ENCODE measurements around the gene ZSWIM4. TPM values are rescaled to one million over a fixed set of nuclear protein-coding genes. Genes with fewer than 3 reads are reported as not detected.

Gene ZSWIM4
- total and polyA plus RNA-seq, 10 of the 15 experiments (the other 5 are each of a cell fraction or from before 2014, with no cell fraction given), result 0.73 to 11.1 (median 1.8) TPM; not detected in 2

DNA sequence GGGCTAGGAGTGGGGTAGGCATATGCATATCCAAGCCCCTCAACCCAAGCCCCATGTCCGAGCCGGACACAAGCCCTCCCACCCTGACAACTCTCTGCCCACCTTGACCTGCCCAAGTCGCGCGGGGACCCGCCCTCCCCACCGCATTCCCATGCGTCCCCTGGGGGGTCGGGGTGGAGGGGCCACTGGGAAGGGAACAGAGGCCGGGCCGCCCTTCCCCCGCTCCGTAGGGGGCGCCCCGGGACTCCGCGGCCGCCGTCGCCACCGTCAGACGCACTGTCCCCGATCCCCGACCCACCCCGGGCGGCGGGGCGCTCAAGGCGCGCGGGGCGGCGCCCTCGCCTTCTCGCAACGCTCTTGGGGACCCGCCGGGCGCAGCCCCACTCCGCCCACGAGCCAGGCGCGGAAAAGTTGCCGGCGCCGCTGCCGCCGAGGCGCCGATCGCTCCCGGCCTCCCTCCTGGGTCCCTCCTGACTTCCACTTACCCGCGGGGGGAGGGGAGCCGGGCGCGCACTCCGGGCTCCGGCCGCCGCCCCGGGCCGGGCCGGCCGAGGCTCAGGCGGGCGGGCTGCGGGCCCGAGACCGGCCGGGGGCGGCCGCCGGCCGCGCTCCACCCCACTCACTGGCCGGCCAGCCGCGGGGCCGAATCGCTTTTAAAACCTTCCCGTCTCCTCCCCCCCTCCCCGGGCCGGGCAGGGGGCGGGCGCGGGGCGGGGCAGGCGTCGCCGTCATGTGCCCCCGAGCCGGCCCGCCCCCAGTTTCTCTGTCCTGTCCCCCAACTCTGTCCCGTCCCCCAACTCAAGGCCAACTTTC is 47.3 kb downstream of the ZSWIM4 start (continued):
- TF ChIP-seq, protein P1, sequence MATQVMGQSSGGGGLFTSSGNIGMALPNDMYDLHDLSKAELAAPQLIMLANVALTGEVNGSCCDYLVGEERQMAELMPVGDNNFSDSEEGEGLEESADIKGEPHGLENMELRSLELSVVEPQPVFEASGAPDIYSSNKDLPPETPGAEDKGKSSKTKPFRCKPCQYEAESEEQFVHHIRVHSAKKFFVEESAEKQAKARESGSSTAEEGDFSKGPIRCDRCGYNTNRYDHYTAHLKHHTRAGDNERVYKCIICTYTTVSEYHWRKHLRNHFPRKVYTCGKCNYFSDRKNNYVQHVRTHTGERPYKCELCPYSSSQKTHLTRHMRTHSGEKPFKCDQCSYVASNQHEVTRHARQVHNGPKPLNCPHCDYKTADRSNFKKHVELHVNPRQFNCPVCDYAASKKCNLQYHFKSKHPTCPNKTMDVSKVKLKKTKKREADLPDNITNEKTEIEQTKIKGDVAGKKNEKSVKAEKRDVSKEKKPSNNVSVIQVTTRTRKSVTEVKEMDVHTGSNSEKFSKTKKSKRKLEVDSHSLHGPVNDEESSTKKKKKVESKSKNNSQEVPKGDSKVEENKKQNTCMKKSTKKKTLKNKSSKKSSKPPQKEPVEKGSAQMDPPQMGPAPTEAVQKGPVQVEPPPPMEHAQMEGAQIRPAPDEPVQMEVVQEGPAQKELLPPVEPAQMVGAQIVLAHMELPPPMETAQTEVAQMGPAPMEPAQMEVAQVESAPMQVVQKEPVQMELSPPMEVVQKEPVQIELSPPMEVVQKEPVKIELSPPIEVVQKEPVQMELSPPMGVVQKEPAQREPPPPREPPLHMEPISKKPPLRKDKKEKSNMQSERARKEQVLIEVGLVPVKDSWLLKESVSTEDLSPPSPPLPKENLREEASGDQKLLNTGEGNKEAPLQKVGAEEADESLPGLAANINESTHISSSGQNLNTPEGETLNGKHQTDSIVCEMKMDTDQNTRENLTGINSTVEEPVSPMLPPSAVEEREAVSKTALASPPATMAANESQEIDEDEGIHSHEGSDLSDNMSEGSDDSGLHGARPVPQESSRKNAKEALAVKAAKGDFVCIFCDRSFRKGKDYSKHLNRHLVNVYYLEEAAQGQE (IDR thresholded peaks at IDR 0.05; ENCODE audit: low read depth, low read length), result no peak
- TF ChIP-seq, protein P2, sequence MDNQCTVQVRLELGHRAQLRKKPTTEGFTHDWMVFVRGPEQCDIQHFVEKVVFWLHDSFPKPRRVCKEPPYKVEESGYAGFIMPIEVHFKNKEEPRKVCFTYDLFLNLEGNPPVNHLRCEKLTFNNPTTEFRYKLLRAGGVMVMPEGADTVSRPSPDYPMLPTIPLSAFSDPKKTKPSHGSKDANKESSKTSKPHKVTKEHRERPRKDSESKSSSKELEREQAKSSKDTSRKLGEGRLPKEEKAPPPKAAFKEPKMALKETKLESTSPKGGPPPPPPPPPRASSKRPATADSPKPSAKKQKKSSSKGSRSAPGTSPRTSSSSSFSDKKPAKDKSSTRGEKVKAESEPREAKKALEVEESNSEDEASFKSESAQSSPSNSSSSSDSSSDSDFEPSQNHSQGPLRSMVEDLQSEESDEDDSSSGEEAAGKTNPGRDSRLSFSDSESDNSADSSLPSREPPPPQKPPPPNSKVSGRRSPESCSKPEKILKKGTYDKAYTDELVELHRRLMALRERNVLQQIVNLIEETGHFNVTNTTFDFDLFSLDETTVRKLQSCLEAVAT (IDR thresholded peaks at IDR 0.05), result no peak
- TF ChIP-seq CBFB (IDR thresholded peaks at IDR 0.05; ENCODE audit: low read depth) (no peak), HDAC2 (IDR thresholded peaks at IDR 0.05) (no peak), MTA2 (IDR thresholded peaks at IDR 0.05; ENCODE audit: low read depth) (no peak), BACH1 (IDR thresholded peaks at IDR 0.05; ENCODE audit: borderline replicate concordance) (peak; percentile 92; the same call in 1 of the 2 replicates), ETV6 (conservative IDR thresholded peaks at IDR 0.05 in 1 of 2, IDR thresholded peaks at IDR 0.05 in 1 of 2; ENCODE audit: borderline replicate concordance in 1 of 2, low read depth in 1 of 2) (no peak), POLR2AphosphoS2 (IDR thresholded peaks at IDR 0.05; ENCODE audit: low read depth, low read length) (0 out of 2 replicates have a peak, but pooled peaks have one; percentile 74), TARDBP (IDR thresholded peaks at IDR 0.05; ENCODE audit: borderline replicate concordance) (no peak), RAD21 (IDR thresholded peaks at IDR 0.05; ENCODE audit: insufficient read depth, low read depth, low read length) (no peak), RCOR1 (conservative IDR thresholded peaks at IDR 0.05; ENCODE audit: low read depth, low read length) (no peak), YY1 (IDR thresholded peaks at IDR 0.05; ENCODE audit: low read depth, low read length) (peak; percentile 71; the same call in 1 of the 2 replicates), CHD4 (IDR thresholded peaks at IDR 0.05) (no peak)
- TF ChIP-seq, protein P3, sequence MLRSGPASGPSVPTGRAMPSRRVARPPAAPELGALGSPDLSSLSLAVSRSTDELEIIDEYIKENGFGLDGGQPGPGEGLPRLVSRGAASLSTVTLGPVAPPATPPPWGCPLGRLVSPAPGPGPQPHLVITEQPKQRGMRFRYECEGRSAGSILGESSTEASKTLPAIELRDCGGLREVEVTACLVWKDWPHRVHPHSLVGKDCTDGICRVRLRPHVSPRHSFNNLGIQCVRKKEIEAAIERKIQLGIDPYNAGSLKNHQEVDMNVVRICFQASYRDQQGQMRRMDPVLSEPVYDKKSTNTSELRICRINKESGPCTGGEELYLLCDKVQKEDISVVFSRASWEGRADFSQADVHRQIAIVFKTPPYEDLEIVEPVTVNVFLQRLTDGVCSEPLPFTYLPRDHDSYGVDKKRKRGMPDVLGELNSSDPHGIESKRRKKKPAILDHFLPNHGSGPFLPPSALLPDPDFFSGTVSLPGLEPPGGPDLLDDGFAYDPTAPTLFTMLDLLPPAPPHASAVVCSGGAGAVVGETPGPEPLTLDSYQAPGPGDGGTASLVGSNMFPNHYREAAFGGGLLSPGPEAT (IDR thresholded peaks at IDR 0.05; ENCODE audit: low read depth), result no peak
- TF ChIP-seq, protein P4, sequence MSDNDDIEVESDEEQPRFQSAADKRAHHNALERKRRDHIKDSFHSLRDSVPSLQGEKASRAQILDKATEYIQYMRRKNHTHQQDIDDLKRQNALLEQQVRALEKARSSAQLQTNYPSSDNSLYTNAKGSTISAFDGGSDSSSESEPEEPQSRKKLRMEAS (IDR thresholded peaks at IDR 0.05; ENCODE audit: low read depth, low read length), result no peak
- TF ChIP-seq, protein P5, sequence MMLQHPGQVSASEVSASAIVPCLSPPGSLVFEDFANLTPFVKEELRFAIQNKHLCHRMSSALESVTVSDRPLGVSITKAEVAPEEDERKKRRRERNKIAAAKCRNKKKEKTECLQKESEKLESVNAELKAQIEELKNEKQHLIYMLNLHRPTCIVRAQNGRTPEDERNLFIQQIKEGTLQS (IDR thresholded peaks at IDR 0.05; ENCODE audit: borderline replicate concordance, extremely low read depth, low read depth, low read length), result no peak
- TF ChIP-seq, protein P6, sequence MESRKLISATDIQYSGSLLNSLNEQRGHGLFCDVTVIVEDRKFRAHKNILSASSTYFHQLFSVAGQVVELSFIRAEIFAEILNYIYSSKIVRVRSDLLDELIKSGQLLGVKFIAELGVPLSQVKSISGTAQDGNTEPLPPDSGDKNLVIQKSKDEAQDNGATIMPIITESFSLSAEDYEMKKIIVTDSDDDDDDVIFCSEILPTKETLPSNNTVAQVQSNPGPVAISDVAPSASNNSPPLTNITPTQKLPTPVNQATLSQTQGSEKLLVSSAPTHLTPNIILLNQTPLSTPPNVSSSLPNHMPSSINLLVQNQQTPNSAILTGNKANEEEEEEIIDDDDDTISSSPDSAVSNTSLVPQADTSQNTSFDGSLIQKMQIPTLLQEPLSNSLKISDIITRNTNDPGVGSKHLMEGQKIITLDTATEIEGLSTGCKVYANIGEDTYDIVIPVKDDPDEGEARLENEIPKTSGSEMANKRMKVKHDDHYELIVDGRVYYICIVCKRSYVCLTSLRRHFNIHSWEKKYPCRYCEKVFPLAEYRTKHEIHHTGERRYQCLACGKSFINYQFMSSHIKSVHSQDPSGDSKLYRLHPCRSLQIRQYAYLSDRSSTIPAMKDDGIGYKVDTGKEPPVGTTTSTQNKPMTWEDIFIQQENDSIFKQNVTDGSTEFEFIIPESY (IDR thresholded peaks at IDR 0.05), result no peak
- TF ChIP-seq, protein P7, sequence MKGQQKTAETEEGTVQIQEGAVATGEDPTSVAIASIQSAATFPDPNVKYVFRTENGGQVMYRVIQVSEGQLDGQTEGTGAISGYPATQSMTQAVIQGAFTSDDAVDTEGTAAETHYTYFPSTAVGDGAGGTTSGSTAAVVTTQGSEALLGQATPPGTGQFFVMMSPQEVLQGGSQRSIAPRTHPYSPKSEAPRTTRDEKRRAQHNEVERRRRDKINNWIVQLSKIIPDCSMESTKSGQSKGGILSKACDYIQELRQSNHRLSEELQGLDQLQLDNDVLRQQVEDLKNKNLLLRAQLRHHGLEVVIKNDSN (IDR thresholded peaks at IDR 0.05; ENCODE audit: borderline replicate concordance, extremely low read length, insufficient read depth, low read depth, low read length), result peak; percentile 15

Measured in GM12878 (cell line).